ENCODE measurements around the gene AP5M1.
"Not testable (repeated sequence)": the region's sequence is repeated elsewhere in the genome, so short reads cannot be mapped to it uniquely, and the experiment has no call there.

AP5M1 gene, protein sequence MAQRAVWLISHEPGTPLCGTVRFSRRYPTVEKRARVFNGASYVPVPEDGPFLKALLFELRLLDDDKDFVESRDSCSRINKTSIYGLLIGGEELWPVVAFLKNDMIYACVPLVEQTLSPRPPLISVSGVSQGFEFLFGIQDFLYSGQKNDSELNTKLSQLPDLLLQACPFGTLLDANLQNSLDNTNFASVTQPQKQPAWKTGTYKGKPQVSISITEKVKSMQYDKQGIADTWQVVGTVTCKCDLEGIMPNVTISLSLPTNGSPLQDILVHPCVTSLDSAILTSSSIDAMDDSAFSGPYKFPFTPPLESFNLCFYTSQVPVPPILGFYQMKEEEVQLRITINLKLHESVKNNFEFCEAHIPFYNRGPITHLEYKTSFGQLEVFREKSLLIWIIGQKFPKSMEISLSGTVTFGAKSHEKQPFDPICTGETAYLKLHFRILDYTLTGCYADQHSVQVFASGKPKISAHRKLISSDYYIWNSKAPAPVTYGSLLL
- total RNA-seq: 45.9 to 52.4 (median 50.7) reads per million in 3 donors

DNA sequence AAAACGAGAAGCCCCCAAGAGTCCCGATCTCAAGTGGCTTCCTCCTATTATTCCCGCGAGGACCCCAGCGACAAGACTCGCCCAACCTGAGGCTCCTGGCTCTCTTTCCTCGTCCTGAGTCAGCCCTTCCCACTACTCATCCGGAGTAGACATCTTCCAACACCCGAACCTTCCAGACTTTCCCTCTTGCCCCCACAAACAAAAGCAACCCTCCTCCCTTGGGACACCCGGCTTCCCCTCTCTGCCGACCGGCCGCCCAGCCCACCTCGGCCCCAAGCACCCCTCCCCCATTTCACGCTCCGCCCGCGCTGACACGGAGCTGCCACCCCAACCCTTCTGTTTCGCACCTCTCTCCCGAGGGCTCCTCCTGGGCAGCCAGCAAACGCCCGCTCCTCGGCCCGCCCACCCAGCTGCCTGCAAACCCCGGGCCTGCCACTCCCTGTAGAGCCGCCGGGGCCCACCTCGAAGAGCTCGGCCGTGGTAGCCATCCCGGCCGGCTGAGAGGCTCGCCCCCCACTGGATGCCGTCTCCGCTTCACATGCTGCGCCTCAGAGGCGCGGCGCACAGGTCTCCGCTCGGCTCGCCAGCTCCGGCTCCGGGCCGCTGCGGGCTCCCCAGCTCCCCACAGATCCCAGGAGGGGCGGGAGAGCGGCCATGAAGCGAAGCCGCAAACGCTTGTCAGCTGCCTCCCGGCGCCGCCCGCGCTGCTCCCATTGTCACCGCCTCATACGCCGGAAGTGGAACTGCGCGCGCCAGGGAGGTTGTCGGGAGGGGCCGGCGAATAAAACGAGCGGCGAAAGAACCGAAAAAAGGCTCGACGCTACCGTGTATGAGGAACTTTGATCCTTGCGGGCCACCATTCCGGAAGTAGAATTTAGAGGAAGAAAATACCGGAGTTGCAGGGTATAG lies at the start of gene AP5M1, which contains the start of gene EXOC5:
AP5M1 (plus strand) TSS at position 811 of the 909 bp plus-strand sequence. CDS start 344 bp downstream, outside the sequence.
EXOC5 (minus strand) TSS at position 745 of the 909 bp plus-strand sequence; CDS start at position 488, 257 bp downstream.
- peak within 1 kb of the TSS; percentile 95 for H3K27ac ChIP-seq (ENCODE audit: insufficient read depth, low read length, poor library complexity, severe bottlenecking)
- no peaks in the 10 kb centered on the region for H3K27me3 ChIP-seq (replicated peaks; ENCODE audit: control insufficient read depth, insufficient read depth, low read length, poor library complexity, severe bottlenecking)
- peak within 1 kb of the TSS; percentile 84 for H3K4me3 ChIP-seq (ENCODE audit: insufficient read depth, low read depth, low read length, poor library complexity, severe bottlenecking)
- DNase-seq: peak; percentile 87 to 90 (median 89)
- H3K9me3 ChIP-seq (ENCODE audit: control insufficient read depth, low read length): no peaks in the 10 kb centered on the region
- no peaks in the 10 kb centered on the region for H3K36me3 ChIP-seq (ENCODE audit: control insufficient read depth, insufficient read depth, low read length)
- no peaks in the 10 kb centered on the region for H3K4me1 ChIP-seq (ENCODE audit: control insufficient read depth, insufficient read depth, low read length, poor library complexity, severe bottlenecking)

DNA sequence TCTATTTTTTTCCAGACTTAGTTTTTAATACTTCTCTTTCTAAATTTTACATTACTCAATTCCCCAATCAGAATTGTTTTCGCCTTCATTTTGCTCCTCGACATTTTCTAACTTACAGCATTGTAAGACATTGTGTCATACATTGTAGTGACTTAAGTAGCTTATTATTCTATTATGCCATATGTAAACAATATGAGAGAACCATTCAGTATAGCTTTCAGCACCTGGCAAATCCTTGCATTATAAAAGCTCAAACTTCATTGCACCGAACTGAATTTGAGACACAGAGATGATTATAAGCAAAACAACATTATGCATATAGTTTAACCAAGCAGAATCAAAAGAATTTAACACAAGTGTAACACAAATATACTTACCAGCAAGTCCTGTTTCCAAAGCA lies 46.8 kb upstream of the AP5M1 start:
- H3K36me3 ChIP-seq (ENCODE audit: control insufficient read depth, insufficient read depth, low read length): peaks cover 32% of the 10 kb centered on the region
- no peaks in the 10 kb centered on the region for H3K4me1 ChIP-seq (ENCODE audit: control insufficient read depth, insufficient read depth, low read length, poor library complexity, severe bottlenecking)
- no peak overlapping the region for H3K4me3 ChIP-seq (ENCODE audit: insufficient read depth, low read depth, low read length, poor library complexity, severe bottlenecking)
- no peak overlapping the region for H3K27ac ChIP-seq (ENCODE audit: insufficient read depth, low read length, poor library complexity, severe bottlenecking)
- no peak for DNase-seq
- no peaks in the 10 kb centered on the region for H3K27me3 ChIP-seq (replicated peaks; ENCODE audit: control insufficient read depth, insufficient read depth, low read length, poor library complexity, severe bottlenecking)
- no peaks in the 10 kb centered on the region for H3K9me3 ChIP-seq (ENCODE audit: control insufficient read depth, low read length)

DNA sequence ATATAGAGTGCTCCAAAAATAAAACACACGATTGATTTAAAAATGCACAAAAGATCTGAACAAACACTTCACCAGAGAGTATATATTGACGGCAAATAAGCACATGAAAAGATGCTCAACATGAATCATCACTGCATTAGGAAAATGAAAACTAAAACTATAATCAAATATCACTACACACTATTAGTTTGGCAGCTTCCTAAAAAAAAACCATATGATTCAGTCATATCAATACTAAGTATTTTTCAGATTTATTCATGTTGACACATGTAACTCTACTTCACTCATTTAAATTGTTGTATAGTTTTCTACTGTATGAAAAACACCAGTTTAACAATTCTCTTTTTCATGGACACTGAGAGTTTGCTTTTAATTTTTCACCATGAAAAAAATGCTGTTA lies 41.7 kb upstream of the AP5M1 start:
- Histone ChIP-seq H3K36me3 (ENCODE audit: control insufficient read depth, insufficient read depth, low read length) (peaks cover 11% of the 10 kb centered on the region), H3K4me1 (ENCODE audit: control insufficient read depth, insufficient read depth, low read length, poor library complexity, severe bottlenecking) (no peaks in the 10 kb centered on the region), H3K27ac (ENCODE audit: insufficient read depth, low read length, poor library complexity, severe bottlenecking) (no peak overlapping the region), H3K4me3 (ENCODE audit: insufficient read depth, low read depth, low read length, poor library complexity, severe bottlenecking) (no peak overlapping the region), H3K9me3 (ENCODE audit: control insufficient read depth, low read length) (no peaks in the 10 kb centered on the region), H3K27me3 (replicated peaks; ENCODE audit: control insufficient read depth, insufficient read depth, low read length, poor library complexity, severe bottlenecking) (no peaks in the 10 kb centered on the region)
- DNase-seq: no peak

DNA sequence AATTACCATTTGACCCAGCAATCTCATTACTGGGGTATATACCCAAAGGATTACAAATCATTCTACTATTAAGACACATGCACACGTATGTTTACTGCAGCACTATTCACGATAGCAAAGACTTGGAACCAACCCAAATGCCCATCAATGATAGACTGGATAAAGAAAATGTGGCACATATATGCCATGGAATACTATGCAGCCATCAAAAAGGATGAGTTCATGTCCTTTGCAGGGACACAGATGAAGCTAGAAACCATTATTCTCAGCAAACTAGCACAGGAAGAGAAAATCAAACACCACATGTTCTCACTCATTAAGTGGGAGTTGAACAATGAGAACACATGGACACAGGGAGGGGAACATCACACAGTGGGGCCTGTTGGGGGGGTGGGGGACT lies 40.5 kb upstream of the AP5M1 start:
- not testable (repeated sequence) for H3K27ac ChIP-seq (ENCODE audit: insufficient read depth, low read length, poor library complexity, severe bottlenecking); H3K4me1 ChIP-seq (ENCODE audit: control insufficient read depth, insufficient read depth, low read length, poor library complexity, severe bottlenecking); H3K4me3 ChIP-seq (ENCODE audit: insufficient read depth, low read depth, low read length, poor library complexity, severe bottlenecking); H3K9me3 ChIP-seq (ENCODE audit: control insufficient read depth, low read length); H3K27me3 ChIP-seq (replicated peaks; ENCODE audit: control insufficient read depth, insufficient read depth, low read length, poor library complexity, severe bottlenecking); DNase-seq
- H3K36me3 ChIP-seq (ENCODE audit: control insufficient read depth, insufficient read depth, low read length): peaks cover 13% of the 10 kb centered on the region

DNA sequence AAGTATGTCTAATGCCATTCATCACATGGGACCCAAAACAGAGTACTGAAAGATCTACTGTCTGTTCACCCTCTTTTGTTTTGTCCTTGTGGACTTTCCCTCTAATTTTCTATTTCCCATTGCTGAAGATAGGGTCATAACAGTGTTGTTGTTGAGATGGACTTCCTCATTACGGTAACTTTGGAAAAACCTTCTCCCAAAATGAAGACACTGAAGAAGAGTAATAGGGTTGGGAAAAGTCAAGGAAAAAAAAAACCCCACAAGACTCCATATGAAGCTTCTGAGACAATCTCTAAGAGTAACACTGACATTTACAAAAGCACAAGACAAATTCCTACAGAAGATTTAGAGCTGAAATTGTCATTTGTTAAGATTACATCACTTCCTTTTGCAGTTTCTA lies 36.8 kb upstream of the AP5M1 start:
- Histone ChIP-seq H3K27me3 (replicated peaks; ENCODE audit: control insufficient read depth, insufficient read depth, low read length, poor library complexity, severe bottlenecking) (no peaks in the 10 kb centered on the region), H3K4me1 (ENCODE audit: control insufficient read depth, insufficient read depth, low read length, poor library complexity, severe bottlenecking) (no peaks in the 10 kb centered on the region), H3K27ac (ENCODE audit: insufficient read depth, low read length, poor library complexity, severe bottlenecking) (no peak overlapping the region), H3K36me3 (ENCODE audit: control insufficient read depth, insufficient read depth, low read length) (peaks cover 12% of the 10 kb centered on the region), H3K4me3 (ENCODE audit: insufficient read depth, low read depth, low read length, poor library complexity, severe bottlenecking) (no peak overlapping the region), H3K9me3 (ENCODE audit: control insufficient read depth, low read length) (no peaks in the 10 kb centered on the region)
- DNase-seq: no peak

DNA sequence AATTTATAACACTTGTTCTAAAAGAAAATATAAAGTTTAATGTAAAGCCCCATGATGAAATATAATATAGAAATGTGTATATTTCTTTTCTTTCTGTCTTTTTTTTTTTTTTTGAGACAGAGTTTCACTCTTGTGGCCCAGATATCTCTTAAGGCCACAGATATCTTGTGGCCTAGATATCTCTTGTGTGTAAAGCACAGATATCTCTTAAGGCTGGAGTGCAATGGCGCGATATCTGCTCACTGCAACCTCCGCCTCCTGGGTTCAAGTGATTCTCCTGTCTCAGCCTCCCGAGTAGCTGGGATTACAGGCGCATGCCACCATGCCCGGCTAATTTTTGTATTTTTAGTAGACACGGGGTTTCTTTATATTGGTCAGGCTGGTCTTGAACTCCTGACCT lies 28.7 kb upstream of the AP5M1 start:
- peaks cover 14% of the 10 kb centered on the region for H3K36me3 ChIP-seq (ENCODE audit: control insufficient read depth, insufficient read depth, low read length)
- H3K4me3 ChIP-seq (ENCODE audit: insufficient read depth, low read depth, low read length, poor library complexity, severe bottlenecking); H3K27ac ChIP-seq (ENCODE audit: insufficient read depth, low read length, poor library complexity, severe bottlenecking); H3K9me3 ChIP-seq (ENCODE audit: control insufficient read depth, low read length); H3K27me3 ChIP-seq (replicated peaks; ENCODE audit: control insufficient read depth, insufficient read depth, low read length, poor library complexity, severe bottlenecking); DNase-seq; H3K4me1 ChIP-seq (ENCODE audit: control insufficient read depth, insufficient read depth, low read length, poor library complexity, severe bottlenecking): not testable (repeated sequence)

DNA sequence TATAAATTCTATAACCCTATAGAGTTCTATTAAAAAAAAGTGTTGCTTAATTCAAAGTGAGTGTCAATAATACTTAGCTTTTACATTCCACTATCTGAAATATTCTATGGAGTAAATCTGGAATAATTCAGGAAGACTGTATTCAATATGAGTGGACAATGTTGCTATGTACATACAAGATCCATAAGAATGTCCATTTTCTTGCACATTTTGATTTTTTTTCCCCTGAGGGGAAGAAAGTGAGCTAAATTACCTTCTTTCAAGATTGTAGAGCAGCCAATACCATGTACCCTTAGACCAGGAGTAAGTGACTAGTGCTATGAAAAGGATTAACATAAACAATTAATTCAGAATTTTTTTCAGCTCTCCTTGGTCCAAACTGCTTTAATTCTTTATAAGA lies 25.5 kb upstream of the AP5M1 start:
- no peak for DNase-seq
- peaks cover 9% of the 10 kb centered on the region for H3K36me3 ChIP-seq (ENCODE audit: control insufficient read depth, insufficient read depth, low read length)
- H3K9me3 ChIP-seq (ENCODE audit: control insufficient read depth, low read length): no peaks in the 10 kb centered on the region
- H3K27ac ChIP-seq (ENCODE audit: insufficient read depth, low read length, poor library complexity, severe bottlenecking): no peak overlapping the region
- no peaks in the 10 kb centered on the region for H3K4me1 ChIP-seq (ENCODE audit: control insufficient read depth, insufficient read depth, low read length, poor library complexity, severe bottlenecking)
- H3K27me3 ChIP-seq (replicated peaks; ENCODE audit: control insufficient read depth, insufficient read depth, low read length, poor library complexity, severe bottlenecking): no peaks in the 10 kb centered on the region
- H3K4me3 ChIP-seq (ENCODE audit: insufficient read depth, low read depth, low read length, poor library complexity, severe bottlenecking): no peak overlapping the region

DNA sequence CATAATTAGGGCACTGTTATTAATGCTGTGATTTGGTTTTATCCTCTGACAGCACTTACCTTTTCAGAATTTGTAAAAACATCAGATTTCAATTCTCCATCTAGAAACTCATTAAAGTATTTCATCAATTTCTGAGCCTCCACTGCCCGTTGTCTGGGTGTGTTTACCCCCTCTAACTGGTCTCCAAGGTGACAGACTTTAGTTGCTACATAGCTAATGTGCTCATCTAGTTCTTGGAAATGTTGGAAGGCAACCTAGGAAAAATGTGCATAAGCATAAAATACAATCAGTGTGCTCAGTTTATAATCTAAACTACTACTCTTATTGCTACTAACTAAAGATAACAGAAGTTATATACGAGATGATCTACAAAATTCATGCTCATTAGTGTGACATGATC lies 24.7 kb upstream of the AP5M1 start:
- H3K36me3 ChIP-seq (ENCODE audit: control insufficient read depth, insufficient read depth, low read length): peaks cover 9% of the 10 kb centered on the region
- no peak for DNase-seq
- no peak overlapping the region for H3K27ac ChIP-seq (ENCODE audit: insufficient read depth, low read length, poor library complexity, severe bottlenecking)

DNA sequence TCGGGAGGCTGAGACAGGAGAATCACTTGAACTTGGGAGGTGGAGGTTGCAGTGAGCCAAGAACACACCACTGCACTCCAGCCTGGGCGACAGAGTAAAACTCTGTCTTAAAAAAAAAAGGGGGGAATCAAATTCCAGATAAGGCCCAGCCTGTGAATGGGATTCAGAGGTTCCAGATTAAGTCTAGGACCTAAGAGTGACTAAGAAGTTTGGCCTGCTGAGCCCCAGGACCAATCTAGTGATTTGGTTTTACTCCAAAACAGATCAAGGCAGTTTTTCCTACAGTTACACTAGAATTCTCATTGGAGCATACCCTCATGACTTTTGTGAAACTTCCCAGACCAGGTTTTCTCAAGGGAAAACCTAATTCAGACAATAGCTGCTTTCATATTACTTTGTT lies 22.8 kb upstream of the AP5M1 start:
- Histone ChIP-seq H3K9me3 (ENCODE audit: control insufficient read depth, low read length) (no peaks in the 10 kb centered on the region), H3K36me3 (ENCODE audit: control insufficient read depth, insufficient read depth, low read length) (peaks cover 9% of the 10 kb centered on the region), H3K27ac (ENCODE audit: insufficient read depth, low read length, poor library complexity, severe bottlenecking) (no peak overlapping the region), H3K4me1 (ENCODE audit: control insufficient read depth, insufficient read depth, low read length, poor library complexity, severe bottlenecking) (no peaks in the 10 kb centered on the region), H3K27me3 (replicated peaks; ENCODE audit: control insufficient read depth, insufficient read depth, low read length, poor library complexity, severe bottlenecking) (no peaks in the 10 kb centered on the region), H3K4me3 (ENCODE audit: insufficient read depth, low read depth, low read length, poor library complexity, severe bottlenecking) (no peak overlapping the region)
- no peak for DNase-seq

More for the DNA sequence above, 24.7 kb upstream of the AP5M1 start:
- Histone ChIP-seq H3K9me3 (ENCODE audit: control insufficient read depth, low read length) (no peaks in the 10 kb centered on the region), H3K4me1 (ENCODE audit: control insufficient read depth, insufficient read depth, low read length, poor library complexity, severe bottlenecking) (no peaks in the 10 kb centered on the region), H3K27me3 (replicated peaks; ENCODE audit: control insufficient read depth, insufficient read depth, low read length, poor library complexity, severe bottlenecking) (no peaks in the 10 kb centered on the region), H3K4me3 (ENCODE audit: insufficient read depth, low read depth, low read length, poor library complexity, severe bottlenecking) (no peak overlapping the region)

Measured in effector memory CD4-positive, alpha-beta T cell (primary cell).